Cardiac septum (tissue), 1 donor: ENCODE results near the gene DR1. TPM values are rescaled to one million over a fixed set of nuclear protein-coding genes. Genes with fewer than 3 reads are reported as not detected.
"Not testable (repeated sequence)": the region's sequence is repeated elsewhere in the genome, so short reads cannot be mapped to it uniquely, and the experiment has no call there.

ENCODE experiments used
- DNase-seq: peaks from one replicate; pipeline ENCODE4 v3.0.0-alpha.2; 2020; ENCODE audit warnings: low spot score
- intact Hi-C: fragments of 100-400 bp; cut with DNase I; formaldehyde crosslinking; loops from one replicate; pipeline ENCODE4 v1.14.0; 2022
- total RNA-seq: library from RNA; stranded (reverse); fragmentation: NEBNext Ultra II Directional; extraction: Animal tissue kit (Norgen Biotek cat#: 25700); gene quantifications from one replicate; pipeline ENCODE4 v1.2.1, GENCODE V29; 2021
- donor health status: DM: no; HTN: no; CAD: no.

Gene DR1
- total RNA-seq, 1 donor from 2014 or later = 41.2 TPM

GRCh38 chr1:93338387-93339146 lies 7.1 kb upstream of the DR1 start:
- DNase-seq = no peak
- intact Hi-C loops = no loop called here

GRCh38 chr1:93339171-93339697 lies 6.5 kb upstream of the DR1 start:
- intact Hi-C loops = no loop called here
- DNase-seq = no peak

GRCh38 chr1:93340090-93340489 lies 5.6 kb upstream of the DR1 start:
- no peak for DNase-seq
- intact Hi-C loops = loop anchor here (10.0 kb wide), 1 partner anchor 285 kb away; no protein-coding TSS in a partner anchor

GRCh38 chr1:93344484-93344883 lies 1.2 kb upstream of the DR1 start:
- no peak for DNase-seq

GRCh38 chr1:93344886-93345632 lies 648 bp upstream of the DR1 start:
- intact Hi-C loops = loop anchor here (5.0 to 10.0 kb wide), 4 partner anchors 102 to 502 kb away; partner anchors contain the start of genes FNBP1L and MTF2
- DNase-seq = no peak

More at GRCh38 chr1:93344484-93344883, 1.2 kb upstream of the DR1 start:
- intact Hi-C loops = loop anchor here (10.0 kb wide), 1 partner anchor 280 kb away; no protein-coding TSS in a partner anchor

- DNase-seq = no peak
- intact Hi-C loops = loop anchor here (5.0 to 10.0 kb wide), 4 partner anchors 101 to 501 kb away; partner anchors contain the start of genes FNBP1L and MTF2
Measured at GRCh38 chr1:93346421-93346993, 800 bp downstream of the DR1 start.

- intact Hi-C loops = loop anchor here (5.0 to 10.0 kb wide), 4 partner anchors 100 to 500 kb away; partner anchors contain the start of genes FNBP1L and MTF2
- DNase-seq = no peak
Measured at GRCh38 chr1:93347334-93347899, 1.7 kb downstream of the DR1 start.

GRCh38 chr1:93348104-93348728 lies 2.5 kb downstream of the DR1 start:
- intact Hi-C loops = loop anchor here (5.0 to 10.0 kb wide), 4 partner anchors 99 to 499 kb away; partner anchors contain the start of genes FNBP1L and MTF2
- no peak for DNase-seq

GRCh38 chr1:93349231-93350135 lies 3.8 kb downstream of the DR1 start:
- intact Hi-C loops = loop anchor here (5.0 to 10.0 kb wide), 4 partner anchors 98 to 498 kb away; partner anchors contain the start of genes FNBP1L and MTF2

GRCh38 chr1:93350322-93350721 lies 4.6 kb downstream of the DR1 start:
- intact Hi-C loops = no loop called here
- no peak for DNase-seq

More at GRCh38 chr1:93349231-93350135, 3.8 kb downstream of the DR1 start:
- DNase-seq = no peak

GRCh38 chr1:93350875-93351274 lies 5.2 kb downstream of the DR1 start:
- no peak for DNase-seq
- intact Hi-C loops = no loop called here

GRCh38 chr1:93351346-93351745 lies 5.6 kb downstream of the DR1 start:
- DNase-seq, intact Hi-C loops: not testable (repeated sequence)

GRCh38 chr1:93352376-93352775 lies 6.7 kb downstream of the DR1 start:
- no peak for DNase-seq
- intact Hi-C loops = no loop called here

- intact Hi-C loops = no loop called here
- no peak for DNase-seq
Measured at GRCh38 chr1:93353286-93353685, 7.6 kb downstream of the DR1 start.

- intact Hi-C loops = no loop called here
- DNase-seq = no peak
Measured at GRCh38 chr1:93354749-93355148, 9.0 kb downstream of the DR1 start.

GRCh38 chr1:93357242-93357641 lies 11.5 kb downstream of the DR1 start:
- DNase-seq = no peak
- intact Hi-C loops = no loop called here

- intact Hi-C loops = no loop called here
- no peak for DNase-seq
Measured at GRCh38 chr1:93358293-93358692, 12.6 kb downstream of the DR1 start.

- intact Hi-C loops = no loop called here
Measured at GRCh38 chr1:93360111-93360510, 14.4 kb downstream of the DR1 start.

More at GRCh38 chr1:93360111-93360510, 14.4 kb downstream of the DR1 start:
- no peak for DNase-seq
